LNCAP (cell line): Measurements from ENCODE around the gene SIK2.

Experiments
- TF ChIP-seq, protein P1 (sequence below): fragments of 450-650 bp; IDR thresholded peaks from 2 replicates; pipeline ENCODE4 v1.5.1; 2017; ENCODE audit warnings: mild to moderate bottlenecking

Gene SIK2

DNA sequence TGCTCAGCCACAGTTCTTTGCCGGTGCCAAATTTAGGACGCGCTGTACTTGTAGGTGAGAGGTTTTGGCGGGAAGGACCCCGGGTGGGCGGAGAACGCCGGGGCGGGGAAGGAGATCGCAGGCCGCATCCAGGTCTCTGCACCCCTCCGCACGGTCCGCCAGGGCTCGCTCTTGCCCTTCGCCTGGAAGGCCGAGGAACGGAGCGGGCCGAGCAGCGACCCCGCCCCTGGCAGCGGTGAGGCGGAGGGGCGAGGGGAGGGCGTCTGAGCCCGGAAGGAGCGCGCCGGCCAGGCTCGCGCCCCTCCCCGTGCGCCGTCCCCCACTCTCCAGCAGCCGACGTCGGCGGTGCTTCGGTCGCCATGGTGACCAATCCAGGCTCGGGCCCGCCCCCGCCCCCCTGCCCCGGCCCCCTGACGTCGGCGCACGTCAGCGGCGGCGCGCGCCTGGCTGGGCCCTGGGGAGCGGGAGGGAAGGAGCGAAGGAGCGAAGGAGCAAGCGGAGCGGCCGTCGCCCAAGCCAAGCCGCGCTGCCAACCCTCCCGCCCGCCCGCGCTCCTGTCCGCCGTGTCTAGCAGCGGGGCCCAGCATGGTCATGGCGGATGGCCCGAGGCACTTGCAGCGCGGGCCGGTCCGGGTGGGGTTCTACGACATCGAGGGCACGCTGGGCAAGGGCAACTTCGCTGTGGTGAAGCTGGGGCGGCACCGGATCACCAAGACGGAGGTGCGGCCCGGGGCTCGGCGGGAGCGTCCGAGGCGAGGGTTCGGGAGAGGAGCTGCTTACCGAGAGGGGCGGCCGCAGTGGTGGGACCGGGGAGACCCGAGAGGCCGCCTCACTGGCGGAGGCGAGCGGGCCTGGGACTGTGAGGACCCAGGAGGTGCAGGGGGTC, at the start of gene SIK2:
Gene SIK2 (plus strand): TSS at position 471 of the 886 bp plus-strand sequence. CDS start 115 bp downstream, at position 586.
- TF ChIP-seq, protein P1, sequence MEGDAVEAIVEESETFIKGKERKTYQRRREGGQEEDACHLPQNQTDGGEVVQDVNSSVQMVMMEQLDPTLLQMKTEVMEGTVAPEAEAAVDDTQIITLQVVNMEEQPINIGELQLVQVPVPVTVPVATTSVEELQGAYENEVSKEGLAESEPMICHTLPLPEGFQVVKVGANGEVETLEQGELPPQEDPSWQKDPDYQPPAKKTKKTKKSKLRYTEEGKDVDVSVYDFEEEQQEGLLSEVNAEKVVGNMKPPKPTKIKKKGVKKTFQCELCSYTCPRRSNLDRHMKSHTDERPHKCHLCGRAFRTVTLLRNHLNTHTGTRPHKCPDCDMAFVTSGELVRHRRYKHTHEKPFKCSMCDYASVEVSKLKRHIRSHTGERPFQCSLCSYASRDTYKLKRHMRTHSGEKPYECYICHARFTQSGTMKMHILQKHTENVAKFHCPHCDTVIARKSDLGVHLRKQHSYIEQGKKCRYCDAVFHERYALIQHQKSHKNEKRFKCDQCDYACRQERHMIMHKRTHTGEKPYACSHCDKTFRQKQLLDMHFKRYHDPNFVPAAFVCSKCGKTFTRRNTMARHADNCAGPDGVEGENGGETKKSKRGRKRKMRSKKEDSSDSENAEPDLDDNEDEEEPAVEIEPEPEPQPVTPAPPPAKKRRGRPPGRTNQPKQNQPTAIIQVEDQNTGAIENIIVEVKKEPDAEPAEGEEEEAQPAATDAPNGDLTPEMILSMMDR: peak; percentile 94

DNA sequence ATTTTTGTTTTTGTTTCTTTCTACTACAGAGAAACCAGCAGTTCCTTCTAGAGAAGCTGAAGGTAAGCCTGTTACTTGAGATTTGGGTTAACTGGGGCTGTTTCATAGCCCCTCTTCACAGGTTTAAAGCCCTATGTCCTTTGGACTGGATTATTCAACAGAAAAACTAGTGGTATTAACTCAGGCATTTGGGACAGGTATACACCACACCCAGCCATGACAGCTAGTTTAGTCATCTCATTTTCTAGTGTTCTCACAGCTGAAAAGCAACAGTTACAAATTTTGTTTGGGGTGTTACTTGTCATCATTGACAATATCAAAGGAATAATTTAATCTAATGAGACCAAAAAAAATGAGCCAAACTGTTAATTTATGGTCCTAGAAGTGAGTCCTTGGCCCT, 47.7 kb upstream of the SIK2 start:
- TF ChIP-seq, protein P1: no peak

DNA sequence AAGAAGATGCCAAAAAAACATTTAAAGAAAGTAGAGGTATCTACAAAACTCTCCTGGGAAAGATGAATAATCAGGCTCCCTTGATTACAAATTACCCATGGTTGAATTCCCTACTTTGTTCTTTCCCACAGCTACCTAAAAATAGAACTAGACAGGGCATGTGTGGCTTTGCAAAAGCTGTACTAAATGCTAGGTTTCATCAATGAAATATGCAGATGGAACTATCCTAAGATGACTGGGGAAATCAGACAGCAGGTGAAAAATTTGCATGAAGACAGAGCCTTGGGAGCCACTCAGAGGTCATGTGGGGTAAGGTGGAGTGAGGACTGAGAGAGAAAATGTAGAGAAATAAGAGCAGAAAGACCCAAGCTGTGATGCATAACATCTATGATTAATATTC, 47.0 kb upstream of the SIK2 start:
- TF ChIP-seq, protein P1: no peak

DNA sequence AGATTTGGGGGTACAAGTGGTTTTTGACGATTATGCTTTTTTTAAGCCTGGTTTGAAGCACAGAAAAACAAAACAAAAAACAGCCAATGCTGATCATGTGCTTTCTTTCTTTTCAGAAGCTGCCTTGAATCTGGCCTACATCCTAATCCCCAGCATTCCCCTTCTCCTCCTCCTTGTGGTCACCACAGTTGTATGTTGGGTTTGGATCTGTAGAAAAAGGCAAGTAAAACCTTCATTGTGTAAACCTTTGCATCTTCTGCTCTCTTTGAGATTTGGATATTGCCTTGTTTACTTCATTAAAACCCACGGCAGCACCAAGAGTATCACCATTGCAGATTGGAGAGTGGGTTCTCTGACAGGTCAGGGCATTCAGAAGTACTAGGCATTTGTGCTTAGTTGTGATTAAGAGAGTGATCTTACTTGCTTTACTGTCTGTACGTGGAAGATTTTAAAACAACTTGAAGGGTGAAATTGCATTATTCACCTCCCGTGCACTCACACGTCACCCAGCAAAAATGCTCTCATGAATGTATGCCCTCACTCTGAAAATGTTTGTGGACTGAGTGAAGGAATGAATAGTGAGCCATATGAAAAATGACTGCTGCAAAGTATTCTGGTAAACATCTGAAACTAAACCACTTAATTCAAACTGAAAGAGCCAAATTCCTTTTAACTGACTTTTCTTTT, 44.7 kb upstream of the SIK2 start:
- TF ChIP-seq, protein P1: no peak

DNA sequence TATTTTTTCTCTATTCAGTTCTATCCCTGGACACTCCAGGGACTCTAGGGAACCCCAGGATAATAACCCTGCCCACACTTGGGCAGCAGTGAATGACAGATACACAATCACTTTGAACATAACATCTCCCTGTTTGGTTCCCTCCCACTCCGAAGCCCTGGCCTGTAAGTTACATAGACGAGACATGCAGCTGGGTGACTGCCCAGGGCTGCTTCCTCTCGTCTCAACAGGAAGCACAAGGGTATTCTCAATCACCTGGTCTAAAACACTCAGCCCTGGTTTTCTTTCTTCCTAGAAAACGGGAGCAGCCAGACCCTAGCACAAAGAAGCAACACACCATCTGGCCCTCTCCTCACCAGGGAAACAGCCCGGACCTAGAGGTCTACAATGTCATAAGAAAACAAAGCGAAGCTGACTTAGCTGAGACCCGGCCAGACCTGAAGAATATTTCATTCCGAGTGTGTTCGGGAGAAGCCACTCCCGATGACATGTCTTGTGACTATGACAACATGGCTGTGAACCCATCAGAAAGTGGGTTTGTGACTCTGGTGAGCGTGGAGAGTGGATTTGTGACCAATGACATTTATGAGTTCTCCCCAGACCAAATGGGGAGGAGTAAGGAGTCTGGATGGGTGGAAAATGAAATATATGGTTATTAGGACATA, 42.3 kb upstream of the SIK2 start:
- TF ChIP-seq, protein P1: no peak

DNA sequence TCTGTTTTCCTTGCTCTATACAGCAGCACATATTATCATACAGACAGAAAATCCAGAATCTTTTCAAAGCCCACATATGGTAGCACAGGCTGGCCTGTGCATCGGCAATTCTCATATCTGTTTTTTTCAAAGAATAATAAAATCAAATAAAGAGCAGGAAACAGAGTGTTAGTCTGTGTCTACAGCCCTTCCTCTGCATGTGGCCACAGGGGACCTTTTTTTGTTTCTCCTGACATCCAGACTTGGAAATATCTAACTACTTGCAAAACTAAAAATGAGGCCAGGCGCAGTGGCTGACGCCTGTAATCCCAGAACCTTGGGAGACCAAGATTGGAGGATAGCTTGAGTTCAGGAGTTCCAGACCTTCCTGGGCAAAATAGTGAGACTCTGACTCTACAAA, 41.4 kb upstream of the SIK2 start:
- TF ChIP-seq, protein P1: no peak

DNA sequence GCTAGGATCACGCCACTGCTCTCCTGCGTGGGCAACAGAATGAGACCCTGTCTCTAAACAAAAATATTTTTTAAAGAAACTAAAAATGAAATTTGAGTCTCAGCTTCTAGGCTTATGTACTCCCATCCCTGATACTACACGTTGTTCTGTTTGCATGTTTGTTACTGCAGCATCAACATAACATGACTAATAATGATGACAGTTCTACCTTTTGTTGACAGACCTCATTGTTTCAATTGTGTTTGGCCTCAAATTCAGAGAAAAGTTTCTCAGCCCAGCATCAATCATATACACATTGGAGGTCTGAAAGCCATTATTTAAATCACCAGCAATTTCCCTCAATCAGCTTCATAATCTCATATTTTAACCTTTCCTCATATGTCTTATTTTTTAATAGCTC, 40.9 kb upstream of the SIK2 start:
- TF ChIP-seq, protein P1: no peak
